Fibroblast of lung (primary cell): Measurements from ENCODE around the gene LHFPL2. TPM values are rescaled to one million over a fixed set of nuclear protein-coding genes. Genes with fewer than 3 reads are reported as not detected.
"Not testable (repeated sequence)": the region's sequence is repeated elsewhere in the genome, so short reads cannot be mapped to it uniquely, and the experiment has no call there.

Experiments
- DNase-seq, 2 donors: peaks; one replicate each; pipeline versions ENCODE4 v3.0.0 to v3.0.0-alpha.2; 2010; ENCODE audit warnings: low read depth in 2 of 2
- H2AFZ ChIP-seq: 2 replicates; pipeline ENCODE4 v1.5.1; 2012; ENCODE audit warnings: low read length, control low read depth, inconsistent platforms
- H3K27ac ChIP-seq: 2 replicates; pipeline ENCODE4 v1.5.1; 2011; ENCODE audit warnings: low read length, control low read depth; ENCODE audit not compliant: insufficient read depth
- H3K27me3 ChIP-seq: 2 replicates; pipeline ENCODE4 v1.5.1; 2011; ENCODE audit warnings: mild to moderate bottlenecking, low read length; ENCODE audit not compliant: control insufficient read depth, insufficient read depth
- H3K36me3 ChIP-seq: 2 replicates; pipeline ENCODE4 v1.5.1; 2011; ENCODE audit warnings: low read length; ENCODE audit not compliant: control insufficient read depth, insufficient read depth
- H3K4me1 ChIP-seq: 2 replicates; pipeline ENCODE4 v1.5.1; 2011; ENCODE audit warnings: low read length; ENCODE audit not compliant: control insufficient read depth, insufficient read depth; ENCODE audit errors: extremely low read depth
- H3K4me2 ChIP-seq: 2 replicates; pipeline ENCODE4 v1.5.1; 2011; ENCODE audit warnings: low read length, control low read depth; ENCODE audit not compliant: insufficient read depth; ENCODE audit errors: extremely low read depth
- H3K4me3 ChIP-seq, 4 experiments: fragments of 200-600 bp in 1 of 4; sonication (generic) in 1 of 4; replicated peaks in 1 of 4; 2 replicates each; pipeline ENCODE4 v1.5.1; 2011 to 2016; ENCODE audit warnings: low read length in 4 of 4, low read depth in 3 of 4, mild to moderate bottlenecking in 3 of 4, control low read depth in 2 of 4, inconsistent platforms in 1 of 4, mixed read lengths in 1 of 4; ENCODE audit not compliant: insufficient read depth in 1 of 4; ENCODE audit errors: control extremely low read depth in 1 of 4
- H3K79me2 ChIP-seq: 2 replicates; pipeline ENCODE4 v1.5.1; 2012; ENCODE audit warnings: mild to moderate bottlenecking, low read length, inconsistent platforms; ENCODE audit not compliant: control insufficient read depth, insufficient read depth
- H3K9ac ChIP-seq: 2 replicates; pipeline ENCODE4 v1.5.1; 2011; ENCODE audit warnings: mild to moderate bottlenecking, low read length, control low read depth; ENCODE audit not compliant: insufficient read depth
- H3K9me3 ChIP-seq: 2 replicates; pipeline ENCODE4 v1.5.1; 2012; ENCODE audit warnings: low read depth, low read length; ENCODE audit not compliant: control insufficient read depth, insufficient read depth
- H4K20me1 ChIP-seq: 2 replicates; pipeline ENCODE4 v1.5.1; 2011; ENCODE audit warnings: low read length; ENCODE audit not compliant: control insufficient read depth, insufficient read depth; ENCODE audit errors: extremely low read depth
- EZH2 ChIP-seq: IDR thresholded peaks from 2 replicates; pipeline ENCODE4 v1.5.1; 2012; ENCODE audit warnings: low read length, control low read depth, mild to moderate bottlenecking; ENCODE audit errors: missing control alignments
- polyA plus RNA-seq, 2 donors: library from polyadenylated mRNA; depleted of rRNA in 1 of 2; stranded (reverse) in 1 of 2; unstranded in 1 of 2; fragments of >200 nt; gene quantifications; 2 replicates each; pipeline ENCODE4 v1.2.1, GENCODE V29; 2011 to 2012; ENCODE audit warnings: missing spikeins in 1 of 2
- total RNA-seq: library from RNA; depleted of rRNA; stranded (reverse); fragments of >200 nt; gene quantifications from 2 replicates; pipeline ENCODE4 v1.2.1, GENCODE V29; 2014
- TF ChIP-seq, protein P1 (sequence below), 2 donors: IDR thresholded peaks in 1 of 2; conservative IDR thresholded peaks in 1 of 2; 1 replicate in 1 of 2; 2 replicates in 1 of 2; pipeline ENCODE4 v1.5.1; 2011 to 2012; ENCODE audit warnings: low read length in 2 of 2, control low read depth in 1 of 2, inconsistent platforms in 1 of 2, low read depth in 1 of 2, mild to moderate bottlenecking in 1 of 2

Gene LHFPL2
- total and polyA plus RNA-seq, 2 donors (not counting 1 experiment from before 2014, with no cell fraction given): 13.7 to 51.4 TPM

DNA sequence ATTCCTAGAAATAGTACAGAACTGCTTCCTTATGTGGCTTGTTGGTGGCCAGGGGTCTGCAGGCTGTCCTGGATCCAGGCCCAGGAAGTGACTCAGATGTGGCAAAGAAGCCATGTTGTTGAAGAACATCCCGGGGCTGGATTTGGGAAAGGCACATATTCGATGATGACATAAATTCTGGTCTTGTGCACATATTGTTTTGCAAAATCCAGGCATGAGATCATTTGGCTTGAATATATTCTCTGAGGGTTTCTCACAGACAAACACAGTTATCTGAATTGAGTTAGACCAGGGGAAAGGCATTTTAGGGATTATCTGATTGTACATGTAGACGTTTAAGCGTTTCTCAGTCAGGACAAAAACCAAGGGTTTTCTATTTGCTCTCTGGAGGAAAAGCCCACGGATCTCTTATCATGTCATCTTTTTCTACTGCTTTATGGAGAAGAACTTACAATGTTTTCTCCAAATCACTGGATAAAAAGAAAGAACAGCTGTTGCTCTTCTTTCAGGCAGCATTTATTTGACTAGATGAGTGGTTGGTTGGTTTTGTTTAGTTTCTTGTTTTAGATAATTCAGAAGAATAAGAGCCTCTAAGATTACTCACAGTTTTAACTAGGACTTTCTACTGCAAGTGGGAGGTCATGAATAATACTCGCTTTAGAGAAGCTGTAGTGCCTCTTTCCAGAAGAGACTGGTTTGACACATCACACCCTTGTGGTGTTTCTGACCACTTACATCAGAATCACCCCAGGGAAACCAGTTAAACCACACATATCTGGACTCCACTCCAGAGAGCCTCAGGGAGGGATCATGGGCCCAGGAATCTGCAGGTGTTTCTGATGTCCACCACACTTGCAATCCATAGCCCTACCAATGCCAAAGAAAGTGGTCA is 29.5 kb upstream of the LHFPL2 start:
- H3K9ac ChIP-seq: peak overlapping the region; percentile 20
- H3K4me3 ChIP-seq: peak overlapping the region in 1 of 4 experiments; percentile 3
- no peaks in the 10 kb centered on the region for H3K27me3 ChIP-seq
- peak overlapping the region; percentile 72 for H3K27ac ChIP-seq
- TF ChIP-seq, protein P1, sequence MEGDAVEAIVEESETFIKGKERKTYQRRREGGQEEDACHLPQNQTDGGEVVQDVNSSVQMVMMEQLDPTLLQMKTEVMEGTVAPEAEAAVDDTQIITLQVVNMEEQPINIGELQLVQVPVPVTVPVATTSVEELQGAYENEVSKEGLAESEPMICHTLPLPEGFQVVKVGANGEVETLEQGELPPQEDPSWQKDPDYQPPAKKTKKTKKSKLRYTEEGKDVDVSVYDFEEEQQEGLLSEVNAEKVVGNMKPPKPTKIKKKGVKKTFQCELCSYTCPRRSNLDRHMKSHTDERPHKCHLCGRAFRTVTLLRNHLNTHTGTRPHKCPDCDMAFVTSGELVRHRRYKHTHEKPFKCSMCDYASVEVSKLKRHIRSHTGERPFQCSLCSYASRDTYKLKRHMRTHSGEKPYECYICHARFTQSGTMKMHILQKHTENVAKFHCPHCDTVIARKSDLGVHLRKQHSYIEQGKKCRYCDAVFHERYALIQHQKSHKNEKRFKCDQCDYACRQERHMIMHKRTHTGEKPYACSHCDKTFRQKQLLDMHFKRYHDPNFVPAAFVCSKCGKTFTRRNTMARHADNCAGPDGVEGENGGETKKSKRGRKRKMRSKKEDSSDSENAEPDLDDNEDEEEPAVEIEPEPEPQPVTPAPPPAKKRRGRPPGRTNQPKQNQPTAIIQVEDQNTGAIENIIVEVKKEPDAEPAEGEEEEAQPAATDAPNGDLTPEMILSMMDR (conservative IDR thresholded peaks at IDR 0.05 in 1 of 2, IDR thresholded peaks at IDR 0.05 in 1 of 2; ENCODE audit: low read depth in 1 of 2, low read length in 2 of 2): peak; percentile 11 to 21
- TF ChIP-seq EZH2: no peak
- H3K4me2 ChIP-seq: peak overlapping the region; percentile 8
- no peaks in the 10 kb centered on the region for H3K9me3 ChIP-seq
- peaks cover 14% of the 10 kb centered on the region for H3K4me1 ChIP-seq
- no peaks in the 10 kb centered on the region for H4K20me1 ChIP-seq
- H3K79me2 ChIP-seq: no peaks in the 10 kb centered on the region
- no peak overlapping the region for H2AFZ ChIP-seq
- H3K36me3 ChIP-seq: no peaks in the 10 kb centered on the region
- DNase-seq: peak; percentile 98 to 99

- H3K9ac ChIP-seq: no peak overlapping the region
- no peaks in the 10 kb centered on the region for H3K79me2 ChIP-seq
- no peak overlapping the region for H3K4me2 ChIP-seq
- no peaks in the 10 kb centered on the region for H3K9me3 ChIP-seq
- no peak overlapping the region for H3K27ac ChIP-seq
- peaks cover 14% of the 10 kb centered on the region for H3K4me1 ChIP-seq
- H3K27me3 ChIP-seq: no peaks in the 10 kb centered on the region
- no peak overlapping the region for H2AFZ ChIP-seq
- no peak for DNase-seq
- no peaks in the 10 kb centered on the region for H4K20me1 ChIP-seq
- no peak overlapping the region for H3K4me3 ChIP-seq
- TF ChIP-seq EZH2: no peak
- TF ChIP-seq, protein P1 (conservative IDR thresholded peaks at IDR 0.05 in 1 of 2, IDR thresholded peaks at IDR 0.05 in 1 of 2; ENCODE audit: low read depth in 1 of 2, low read length in 2 of 2): no peak
- H3K36me3 ChIP-seq: no peaks in the 10 kb centered on the region
Observed at GRCh38 chr5:78675956-78676730, 27.6 kb upstream of the LHFPL2 start.

DNA sequence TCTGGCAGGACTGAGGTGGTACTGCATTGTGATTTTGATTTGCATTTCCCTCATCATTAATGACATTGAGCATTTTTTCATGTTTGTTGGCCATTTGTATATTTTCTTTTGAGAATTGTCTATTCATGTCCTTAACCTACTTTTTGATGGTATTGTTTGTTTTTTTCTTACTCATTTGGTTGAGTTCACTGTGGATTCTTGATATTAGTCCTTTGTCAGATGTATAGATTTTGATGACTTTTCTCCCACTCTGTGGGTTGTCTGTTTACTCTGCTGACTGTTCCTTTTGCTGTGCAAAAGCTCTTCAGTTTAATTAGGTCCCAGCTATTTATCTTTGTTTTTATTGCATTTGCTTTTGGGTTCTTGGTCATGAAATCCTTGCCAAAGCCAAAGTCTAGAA is 25.3 kb upstream of the LHFPL2 start:
- not testable (repeated sequence) for H4K20me1 ChIP-seq, H3K9me3 ChIP-seq, DNase-seq, H3K4me2 ChIP-seq, H3K9ac ChIP-seq, H3K27ac ChIP-seq, H3K4me3 ChIP-seq, H3K79me2 ChIP-seq, H2AFZ ChIP-seq, H3K27me3 ChIP-seq, H3K36me3 ChIP-seq
- peaks cover 13% of the 10 kb centered on the region for H3K4me1 ChIP-seq
